Esophagus squamous epithelium (tissue), 4 donors: ENCODE results near the gene KCNK3.
"Not testable (repeated sequence)": the region's sequence is repeated elsewhere in the genome, so short reads cannot be mapped to it uniquely, and the experiment has no call there.

ENCODE experiments used
- POLR2A ChIP-seq, 4 donors: fragments of 450-650 bp; IDR thresholded peaks; one replicate each; pipeline ENCODE4 v1.6.1; 2017; ENCODE audit warnings: antibody characterized with exemption in 4 of 4, mild to moderate bottlenecking in 4 of 4, moderate library complexity in 3 of 4
- TF ChIP-seq, protein P1 (sequence below), 6 experiments: fragments of 450-650 bp in 4 of 6; fragments of 200-600 bp in 2 of 6; sonication (generic) in 2 of 6; IDR thresholded peaks; one replicate each; pipeline ENCODE4 v1.5.1; 2016 to 2019; ENCODE audit warnings: antibody characterized with exemption in 6 of 6, mild to moderate bottlenecking in 4 of 6, moderate library complexity in 4 of 6

DNA sequence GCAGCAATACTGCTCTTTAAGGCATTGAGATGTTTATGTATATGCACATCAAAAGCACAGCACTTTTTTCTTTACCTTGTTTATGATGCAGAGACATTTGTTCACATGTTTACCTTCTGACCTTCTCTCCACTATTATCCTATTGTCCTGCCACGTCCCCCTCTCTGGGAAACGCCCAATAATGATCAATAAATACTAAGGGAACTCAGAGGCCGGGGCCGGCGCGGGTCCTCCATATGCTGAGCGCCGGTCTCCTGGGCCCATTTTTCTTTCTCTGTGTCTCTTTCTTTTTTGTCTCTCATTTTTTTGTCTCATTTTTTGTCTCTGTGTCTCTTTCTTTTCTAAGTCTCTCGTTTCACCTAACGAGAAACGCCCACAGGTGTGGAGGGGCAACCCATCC is 57.9 kb downstream of the KCNK3 start:
- TF ChIP-seq, protein P1, sequence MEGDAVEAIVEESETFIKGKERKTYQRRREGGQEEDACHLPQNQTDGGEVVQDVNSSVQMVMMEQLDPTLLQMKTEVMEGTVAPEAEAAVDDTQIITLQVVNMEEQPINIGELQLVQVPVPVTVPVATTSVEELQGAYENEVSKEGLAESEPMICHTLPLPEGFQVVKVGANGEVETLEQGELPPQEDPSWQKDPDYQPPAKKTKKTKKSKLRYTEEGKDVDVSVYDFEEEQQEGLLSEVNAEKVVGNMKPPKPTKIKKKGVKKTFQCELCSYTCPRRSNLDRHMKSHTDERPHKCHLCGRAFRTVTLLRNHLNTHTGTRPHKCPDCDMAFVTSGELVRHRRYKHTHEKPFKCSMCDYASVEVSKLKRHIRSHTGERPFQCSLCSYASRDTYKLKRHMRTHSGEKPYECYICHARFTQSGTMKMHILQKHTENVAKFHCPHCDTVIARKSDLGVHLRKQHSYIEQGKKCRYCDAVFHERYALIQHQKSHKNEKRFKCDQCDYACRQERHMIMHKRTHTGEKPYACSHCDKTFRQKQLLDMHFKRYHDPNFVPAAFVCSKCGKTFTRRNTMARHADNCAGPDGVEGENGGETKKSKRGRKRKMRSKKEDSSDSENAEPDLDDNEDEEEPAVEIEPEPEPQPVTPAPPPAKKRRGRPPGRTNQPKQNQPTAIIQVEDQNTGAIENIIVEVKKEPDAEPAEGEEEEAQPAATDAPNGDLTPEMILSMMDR (IDR thresholded peaks at IDR 0.05), result not testable (repeated sequence)
- TF ChIP-seq POLR2A (IDR thresholded peaks at IDR 0.05), result not testable (repeated sequence)
